K562 (cell line): ENCODE data around the gene DHX38. TPM values are rescaled to one million over a fixed set of nuclear protein-coding genes. Genes with fewer than 3 reads are reported as not detected.

Source experiments
- ATAC-seq: fragments of 200-7000 bp; cut with Tn5 transposase; 3 replicates; pipeline ENCODE4 v1.9.1; 2020; ENCODE audit warnings: moderate library complexity
- BruUV-seq: library from RNA; stranded (reverse); fragments of 400-500 nt; replicated peaks from 2 replicates; lab custom pipeline; 2021; lab: Mats Ljungman, UMichigan
- CTCF ChIA-PET: fragments of 300-600 bp; formaldehyde crosslinking; extraction: SDS; loops from one replicate; lab custom pipeline; 2021; ENCODE audit warnings: low intra/inter-chr PET ratio; lab: Yijun Ruan, JAX
- POLR2A ChIA-PET: fragments of 300-600, 350-650 bp; sonication (Branson Sonifier 250); formaldehyde crosslinking; extraction: SDS; loops from one replicate; lab custom pipeline; 2021; ENCODE audit warnings: antibody characterized with exemption, inconsistent platforms; lab: Yijun Ruan, JAX
- DNase-seq, 4 experiments: peaks; one replicate each; pipeline versions ENCODE4 v3.0.0 to v3.0.0-alpha.2; 2011 to 2018; ENCODE audit warnings: low spot score in 3 of 4, mixed read lengths in 3 of 4; ENCODE audit errors: extremely low read depth in 1 of 4
- FAIRE-seq: peaks from 2 replicates; lab custom pipeline; 2011; peaks lifted over from hg19 to GRCh38; lab: Jason Lieb, UNC
- H2AFZ ChIP-seq: 2 replicates; pipeline ENCODE4 v1.6.0; 2011; ENCODE audit warnings: low read depth, low read length, control low read depth, inconsistent platforms
- H3K27ac ChIP-seq: fragments of 200-600 bp; 3 replicates; pipeline ENCODE4 v1.8.0; 2011; ENCODE audit warnings: low read depth, mild to moderate bottlenecking, control low read depth, inconsistent platforms, low read length, moderate library complexity, mixed read lengths; ENCODE audit errors: extremely low read depth
- H3K27me3 ChIP-seq, 2 experiments: fragments of 300-600 bp in 1 of 2; 2 replicates in 1 of 2; 3 replicates in 1 of 2; pipeline versions ENCODE4 v1.6.0 to v1.8.0; 2011; ENCODE audit warnings: inconsistent platforms in 2 of 2, low read length in 2 of 2, mild to moderate bottlenecking in 1 of 2, mixed read lengths in 1 of 2, moderate library complexity in 1 of 2; ENCODE audit not compliant: control insufficient read depth in 2 of 2, insufficient read depth in 2 of 2
- H3K36me3 ChIP-seq: fragments of 300-600 bp; 3 replicates; pipeline ENCODE4 v1.8.0; 2011; ENCODE audit warnings: mild to moderate bottlenecking, low read length, inconsistent platforms; ENCODE audit not compliant: control insufficient read depth, insufficient read depth
- H3K4me1 ChIP-seq, 2 experiments: fragments of 200-600 bp in 1 of 2; replicated peaks in 1 of 2; 2 replicates in 1 of 2; 3 replicates in 1 of 2; pipeline versions ENCODE4 v1.5.1 to v1.8.0; 2011; ENCODE audit warnings: inconsistent platforms in 2 of 2, low read length in 2 of 2, mild to moderate bottlenecking in 1 of 2, mixed read lengths in 1 of 2, moderate library complexity in 1 of 2; ENCODE audit not compliant: control insufficient read depth in 2 of 2, insufficient read depth in 2 of 2
- H3K4me2 ChIP-seq: 2 replicates; pipeline ENCODE4 v1.6.1; 2011; ENCODE audit warnings: low read length, control low read depth, inconsistent platforms, mixed read lengths; ENCODE audit not compliant: insufficient read depth
- H3K4me3 ChIP-seq: fragments of 200-600 bp; sonication (generic), shearing (Covaris generic); 2 replicates; pipeline ENCODE4 v1.5.1; 2016; ENCODE audit warnings: control low read depth, inconsistent platforms
- H3K79me2 ChIP-seq: fragments of 200-600 bp; 3 replicates; pipeline ENCODE4 v1.8.0; 2011; ENCODE audit warnings: low read length, inconsistent platforms; ENCODE audit not compliant: control insufficient read depth, insufficient read depth
- H3K9ac ChIP-seq, 2 experiments: 2 replicates each; pipeline versions ENCODE4 v1.6.0 to v1.6.1; 2011; ENCODE audit warnings: low read depth in 2 of 2, low read length in 2 of 2, control low read depth in 1 of 2, inconsistent platforms in 1 of 2, mild to moderate bottlenecking in 1 of 2, mixed read lengths in 1 of 2; ENCODE audit not compliant: insufficient read depth in 1 of 2
- H3K9me1 ChIP-seq: one replicate; pipeline ENCODE4 v1.6.0; 2011; ENCODE audit warnings: inconsistent platforms, mild to moderate bottlenecking, low read length, moderate library complexity; ENCODE audit not compliant: control insufficient read depth, insufficient read depth
- H3K9me3 ChIP-seq: replicated peaks from 2 replicates; pipeline ENCODE4 v1.5.1; 2011; ENCODE audit warnings: low read depth, low read length, inconsistent platforms; ENCODE audit not compliant: control insufficient read depth, insufficient read depth
- H4K20me1 ChIP-seq: replicated peaks from 2 replicates; pipeline ENCODE4 v1.6.1; 2011; ENCODE audit warnings: low read length, inconsistent platforms, mixed read lengths; ENCODE audit not compliant: control insufficient read depth, insufficient read depth
- ASH1L ChIP-seq: fragments of 450-650 bp; IDR thresholded peaks from 2 replicates; pipeline ENCODE4 v1.6.1; 2018; ENCODE audit warnings: borderline replicate concordance, mild to moderate bottlenecking, low read depth; ENCODE audit not compliant: partially characterized antibody
- E2F8 ChIP-seq: fragments of 450-650 bp; IDR thresholded peaks from 2 replicates; pipeline ENCODE4 v1.7.1; 2018; ENCODE audit warnings: mild to moderate bottlenecking, low read depth; ENCODE audit not compliant: partially characterized antibody
- FOXA1 ChIP-seq: fragments of 450-650 bp; IDR thresholded peaks from 2 replicates; pipeline ENCODE4 v1.6.1; 2016; ENCODE audit warnings: mild to moderate bottlenecking, borderline replicate concordance
- NR2C2 ChIP-seq, 2 experiments: fragments of 200-800 bp in 1 of 2; sonication (Bioruptor generic) in 1 of 2; sonication (generic) in 1 of 2; formaldehyde crosslinking in 1 of 2; IDR thresholded peaks; 2 replicates each; pipeline versions ENCODE4 v1.6.1 to v1.8.0; 2016 to 2022; ENCODE audit warnings: mild to moderate bottlenecking in 1 of 2, missing compliant biosample characterization in 1 of 2, missing genetic modification characterization in 1 of 2, missing genetic modification reagents in 1 of 2
- SREBF2 ChIP-seq: sonication (generic); formaldehyde crosslinking; IDR thresholded peaks from 2 replicates; pipeline ENCODE4 v1.4.0; 2020; ENCODE audit warnings: mild to moderate bottlenecking, missing genetic modification reagents
- USF1 ChIP-seq: sonication (generic); formaldehyde crosslinking; IDR thresholded peaks from 2 replicates; pipeline ENCODE4 v1.9.0; 2022; ENCODE audit warnings: mild to moderate bottlenecking, missing genetic modification reagents
- ZNF586 ChIP-seq: fragments of 450-650 bp; formaldehyde crosslinking; conservative IDR thresholded peaks from 2 replicates; pipeline ENCODE4 v1.4.0; 2020; ENCODE audit warnings: mild to moderate bottlenecking, moderate library complexity
- WGBS: fragments of 100-300 bp; shearing (Covaris generic); methylation state at CpG from one replicate; pipeline ENCODE4 v1.1.6; 2016; ENCODE audit warnings: low coverage, mixed read lengths; ENCODE audit not compliant: insufficient coverage; ENCODE audit errors: missing lambda C conversion rate; 5-methylcytosine and 5-hydroxymethylcytosine counted together
- in situ Hi-C: fragments of 300-500 bp; cut with MboI; formaldehyde crosslinking; loops from 4 replicates; pipeline ENCODE4 v1.15.0; 2018; ENCODE audit warnings: inconsistent platforms, mixed read lengths
- intact Hi-C: fragments of 100-400 bp; cut with micrococcal nuclease; formaldehyde crosslinking; loops from 2 replicates; pipeline ENCODE4 v1.14.2; 2022
- polyA plus RNA-seq, 8 experiments: library from polyadenylated mRNA; depleted of rRNA in 4 of 8; stranded (reverse) in 5 of 8; unstranded in 3 of 8; fragments of >200 nt; fragmentation: Nextera tagmentation in 2 of 8; fragmentation: Illumina TruSeq in 1 of 8; extraction: Ambion mirVana in 2 of 8; extraction: Trizol in 1 of 8; gene quantifications; 2 replicates each; pipeline versions ENCODE4 v1.2.1 to v1.2.3, GENCODE V29; 2011 to 2014; ENCODE audit warnings: inconsistent platforms in 1 of 8, missing spikeins in 1 of 8
- total RNA-seq, 7 experiments: library from RNA; depleted of rRNA in 6 of 7; stranded (reverse); fragments of >200 nt in 6 of 7; fragmentation: Illumina TruSeq in 2 of 7; extraction: Trizol in 2 of 7; gene quantifications; 2 replicates each; pipeline versions ENCODE4 v1.2.1 to v1.2.3, GENCODE V29; 2011 to 2021; ENCODE audit warnings: low replicate concordance in 1 of 7

Gene DHX38
- total and polyA plus RNA-seq, 9 of the 15 experiments (the other 6 are each of a cell fraction or from before 2014, with no cell fraction given): 2.8 to 76.8 (median 40.8) TPM

DNA sequence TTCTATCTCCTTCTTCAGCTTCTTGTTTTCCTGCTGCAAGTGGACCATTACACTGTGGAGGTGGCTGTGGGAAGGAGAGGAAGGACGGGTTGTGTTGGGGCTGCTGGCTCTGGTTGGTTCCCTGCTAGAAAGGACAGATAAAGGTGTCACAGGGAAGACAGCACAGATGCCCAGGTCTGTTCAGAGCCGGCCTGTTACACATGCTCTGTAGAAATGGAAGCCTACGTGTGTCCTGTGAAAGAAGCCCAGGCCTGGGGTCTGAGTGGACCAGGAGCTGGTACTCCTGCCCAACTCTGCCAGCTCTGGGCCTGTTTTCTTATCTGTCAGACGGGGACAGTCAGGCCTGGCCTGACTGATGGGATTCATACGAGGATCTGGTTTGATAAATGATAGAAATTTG, 26.4 kb downstream of the DHX38 start:
- no peaks in the 10 kb centered on the region for H4K20me1 ChIP-seq
- H3K27me3 ChIP-seq: peaks cover 3 to 17% of the 10 kb centered on the region in 2 experiments; a peak in 4 of 5 replicates
- no TSS peak for BruUV-seq
- no peaks in the 10 kb centered on the region for H3K36me3 ChIP-seq
- 10% methylated on average over 5 of the region's 5 CpGs for WGBS
- no peaks in the 10 kb centered on the region for H3K9me3 ChIP-seq
- no peak for TF ChIP-seq NR2C2 (CRISPR knock-in tag; IDR thresholded peaks at IDR 0.05)
- TF ChIP-seq NR2C2 (tag; IDR thresholded peaks at IDR 0.05): no peak
- TF ChIP-seq ASH1L: no peak
- no peak for TF ChIP-seq SREBF2
- TF ChIP-seq ZNF586 (CRISPR knock-in tag): no peak
- TF ChIP-seq USF1: no peak
- no peak for TF ChIP-seq FOXA1
- no peak for TF ChIP-seq E2F8
- no peaks in the 10 kb centered on the region for H3K4me1 ChIP-seq
- no peak for ATAC-seq
- no peak for DNase-seq
- intact Hi-C loops (no loop called here), in situ Hi-C loops (no loop called here)
- FAIRE-seq: no peak
- POLR2A ChIA-PET: no interaction called here
- no peaks in the 10 kb centered on the region for H3K79me2 ChIP-seq
- H3K9ac ChIP-seq: no peak overlapping the region
- no peaks in the 10 kb centered on the region for H3K9me1 ChIP-seq
- CTCF ChIA-PET: no interaction called here
- no peak overlapping the region for H2AFZ ChIP-seq
- H3K27ac ChIP-seq: no peak overlapping the region
- no peak overlapping the region for H3K4me3 ChIP-seq
- no peak overlapping the region for H3K4me2 ChIP-seq
